Psoas muscle (tissue), 8 donors: Measurements from ENCODE around the gene FBXW2. TPM values are rescaled to one million over a fixed set of nuclear protein-coding genes. Genes with fewer than 3 reads are reported as not detected.

Experiments
- ATAC-seq, 4 donors: fragments of 200-7000 bp; cut with Tn5 transposase; one replicate each; pipeline ENCODE4 v1.9.1; 2020; ENCODE audit warnings: moderate library complexity in 3 of 4, mild to moderate bottlenecking in 2 of 4
- DNase-seq, 2 donors: peaks; one replicate each; pipeline ENCODE4 v3.0.0-alpha.2; 2020
- H3K27ac ChIP-seq: fragments of 200-600 bp; one replicate; pipeline ENCODE4 v1.8.0; 2022
- H3K27me3 ChIP-seq, 3 donors: fragments of 200-600 bp in 1 of 3; one replicate each; pipeline versions ENCODE4 v1.6.1 to v1.8.0; 2013 to 2022; ENCODE audit warnings: low read length in 2 of 3, mild to moderate bottlenecking in 2 of 3, moderate library complexity in 1 of 3; ENCODE audit not compliant: insufficient read depth in 3 of 3
- H3K36me3 ChIP-seq, 2 donors: fragments of 200-600 bp in 1 of 2; one replicate each; pipeline versions ENCODE4 v1.6.1 to v1.8.0; 2013 to 2022; ENCODE audit warnings: low read depth in 1 of 2, mild to moderate bottlenecking in 1 of 2, moderate library complexity in 1 of 2; ENCODE audit not compliant: insufficient read depth in 1 of 2
- H3K4me1 ChIP-seq: fragments of 200-600 bp; one replicate; pipeline ENCODE4 v1.8.0; 2022
- H3K4me3 ChIP-seq: fragments of 200-600 bp; one replicate; pipeline ENCODE4 v1.8.0; 2022; ENCODE audit warnings: mild to moderate bottlenecking
- H3K9me3 ChIP-seq: fragments of 200-600 bp; one replicate; pipeline ENCODE4 v1.8.0; 2022
- CTCF ChIP-seq: fragments of 200-600 bp; IDR thresholded peaks from one replicate; pipeline ENCODE4 v1.8.0; 2022; ENCODE audit warnings: antibody characterized with exemption
- WGBS, 3 donors: extraction: QIAGEN DNeasy Blood & Tissue Kit; methylation state at CpG; one replicate each; pipeline versions ENCODE4 v1.1.6 to v1.1.7; 2013; 5-methylcytosine and 5-hydroxymethylcytosine counted together
- intact Hi-C, 2 donors: fragments of 100-400 bp; cut with DNase I; formaldehyde crosslinking; loops; one replicate each; pipeline versions ENCODE4 v1.11.0 to v1.14.2; 2022
- polyA plus RNA-seq, 3 donors: library from polyadenylated mRNA; stranded (reverse); fragments of 200-250 nt; gene quantifications; one replicate each; pipeline ENCODE4 v1.2.3, GENCODE V29; 2013
- total RNA-seq, 4 donors: library from RNA; stranded (reverse); fragmentation: NEBNext Ultra II Directional in 2 of 4; extraction: Animal tissue kit (Norgen Biotek cat#: 25700) in 2 of 4; gene quantifications; one replicate each; pipeline versions ENCODE4 v1.2.1 to v1.2.4, GENCODE V29; 2021 to 2023
- donor health status: healthy with polysubstance abuse.
- donor health status: DM: no; HTN: no; CAD: no; lungs with moderate emphysema.
- donor health status: Bipolar disorder and iron deficiency.
- donor health status: healthy.
- donor health status: DM: yes; HTN: yes; CAD: no.
- donor health status: DM: no; HTN: no; CAD: no.
- donor health status: DM: no; HTN: no; CAD: no.
- donor health status: DM: yes; HTN: yes; CAD: no.

FBXW2 gene
- total and polyA plus RNA-seq, 7 donors = 8.0 to 36.8 (median 25.3) TPM

GRCh38 chr9:120780367-120780766, 12.8 kb downstream of the FBXW2 start:
- DNase-seq (no peak), ATAC-seq (no peak)
- Histone ChIP-seq H3K36me3 (peaks cover 0 to 65% of the 10 kb centered on the region in 2 donors), H3K9me3 (no peaks in the 10 kb centered on the region), H3K27me3 (no peaks in the 10 kb centered on the region), H3K27ac (no peak overlapping the region), H3K4me1 (no peaks in the 10 kb centered on the region), H3K4me3 (no peak overlapping the region)
- intact Hi-C loops = no loop called here
- no peak for TF ChIP-seq CTCF
- 97 to 99% (median 98%) methylated on average over 3 of the region's 3 CpGs for WGBS, 3 donors

GRCh38 chr9:120779227-120779626, 14.0 kb downstream of the FBXW2 start:
- DNase-seq (no peak), ATAC-seq (no peak)
- Histone ChIP-seq H3K4me1 (no peaks in the 10 kb centered on the region), H3K27me3 (no peaks in the 10 kb centered on the region), H3K36me3 (peaks cover 4 to 69% of the 10 kb centered on the region in 2 donors), H3K4me3 (no peak overlapping the region), H3K9me3 (no peaks in the 10 kb centered on the region), H3K27ac (no peak overlapping the region)
- TF ChIP-seq CTCF = no peak
- intact Hi-C loops = no loop called here

- H3K4me3 ChIP-seq = no peak overlapping the region
- H3K36me3 ChIP-seq = peaks cover 4 to 69% of the 10 kb centered on the region in 2 donors
- ATAC-seq (no peak), DNase-seq (no peak)
- H3K27me3 ChIP-seq = no peaks in the 10 kb centered on the region
- intact Hi-C loops = no loop called here
- WGBS, 3 donors = 90 to 100% (median 93%) methylated on average over 2 of the region's 2 CpGs
- no peaks in the 10 kb centered on the region for H3K4me1 ChIP-seq
- TF ChIP-seq CTCF = no peak
- H3K9me3 ChIP-seq = no peaks in the 10 kb centered on the region
- H3K27ac ChIP-seq = no peak overlapping the region
These were observed 14.5 kb downstream of the FBXW2 start for GRCh38 chr9:120778758-120779157.

- Histone ChIP-seq H3K4me1 (no peaks in the 10 kb centered on the region), H3K9me3 (no peaks in the 10 kb centered on the region), H3K27me3 (no peaks in the 10 kb centered on the region), H3K27ac (no peak overlapping the region), H3K4me3 (no peak overlapping the region), H3K36me3 (peaks cover 4 to 77% of the 10 kb centered on the region in 2 donors)
- DNase-seq = no peak
- WGBS, 3 donors = 93 to 97% (median 95%) methylated on average over 5 of the region's 5 CpGs
- intact Hi-C loops = no loop called here
- ATAC-seq = no peak
- TF ChIP-seq CTCF = no peak
These were observed 16.0 kb downstream of the FBXW2 start for GRCh38 chr9:120777229-120777628.

GRCh38 chr9:120776788-120777187, 16.4 kb downstream of the FBXW2 start:
- peaks cover 4 to 81% of the 10 kb centered on the region in 2 donors for H3K36me3 ChIP-seq
- intact Hi-C loops = no loop called here
- ATAC-seq (no peak), DNase-seq (no peak)
- no peak for TF ChIP-seq CTCF
- no peak overlapping the region for H3K27ac ChIP-seq
- no peaks in the 10 kb centered on the region for H3K9me3 ChIP-seq
- 98 to 100% (median 100%) methylated on average over 1 of the region's 1 CpG for WGBS, 3 donors
- H3K27me3 ChIP-seq = no peaks in the 10 kb centered on the region
- no peaks in the 10 kb centered on the region for H3K4me1 ChIP-seq
- H3K4me3 ChIP-seq = no peak overlapping the region
